Astrocyte of the cerebellum (primary cell): ENCODE data around the gene ARHGAP15.

Experiments
- DNase-seq: peaks from one replicate; pipeline ENCODE4 v3.0.0-alpha.2; 2011; ENCODE audit warnings: low read depth
- H3K4me3 ChIP-seq: 2 replicates; pipeline ENCODE4 v1.5.1; 2011; ENCODE audit warnings: mild to moderate bottlenecking, low read depth, low read length, moderate library complexity
- in situ Hi-C: cut with HindIII; loops from 2 replicates; pipeline ENCODE4 v1.10.0; 2017; ENCODE audit warnings: low sequenced_read_pairs
- TF ChIP-seq, protein P1 (sequence below): IDR thresholded peaks from 2 replicates; pipeline ENCODE4 v1.5.1; 2012; ENCODE audit warnings: low read length, low read depth, moderate library complexity, mild to moderate bottlenecking; ENCODE audit errors: missing control alignments

Gene ARHGAP15

DNA sequence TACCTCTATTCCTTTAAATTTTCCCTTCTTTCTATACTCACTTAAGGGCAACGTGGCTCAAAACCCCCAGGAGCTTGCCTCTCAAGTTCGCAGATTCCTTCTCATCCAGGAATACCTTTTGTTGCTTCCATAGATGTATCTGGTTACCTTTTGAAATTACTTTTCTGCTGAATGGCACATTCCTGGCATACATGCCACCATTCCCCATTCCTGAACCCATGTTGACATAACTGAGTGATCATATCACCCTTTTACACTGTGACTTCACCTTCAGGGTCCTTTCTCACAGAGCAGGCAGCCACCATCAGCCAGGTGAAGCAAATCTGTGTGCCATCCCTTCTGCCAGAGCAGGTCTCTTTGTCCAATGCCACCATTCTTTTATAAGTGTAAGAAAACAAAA, 615.8 kb downstream of the ARHGAP15 start:
- TF ChIP-seq, protein P1, sequence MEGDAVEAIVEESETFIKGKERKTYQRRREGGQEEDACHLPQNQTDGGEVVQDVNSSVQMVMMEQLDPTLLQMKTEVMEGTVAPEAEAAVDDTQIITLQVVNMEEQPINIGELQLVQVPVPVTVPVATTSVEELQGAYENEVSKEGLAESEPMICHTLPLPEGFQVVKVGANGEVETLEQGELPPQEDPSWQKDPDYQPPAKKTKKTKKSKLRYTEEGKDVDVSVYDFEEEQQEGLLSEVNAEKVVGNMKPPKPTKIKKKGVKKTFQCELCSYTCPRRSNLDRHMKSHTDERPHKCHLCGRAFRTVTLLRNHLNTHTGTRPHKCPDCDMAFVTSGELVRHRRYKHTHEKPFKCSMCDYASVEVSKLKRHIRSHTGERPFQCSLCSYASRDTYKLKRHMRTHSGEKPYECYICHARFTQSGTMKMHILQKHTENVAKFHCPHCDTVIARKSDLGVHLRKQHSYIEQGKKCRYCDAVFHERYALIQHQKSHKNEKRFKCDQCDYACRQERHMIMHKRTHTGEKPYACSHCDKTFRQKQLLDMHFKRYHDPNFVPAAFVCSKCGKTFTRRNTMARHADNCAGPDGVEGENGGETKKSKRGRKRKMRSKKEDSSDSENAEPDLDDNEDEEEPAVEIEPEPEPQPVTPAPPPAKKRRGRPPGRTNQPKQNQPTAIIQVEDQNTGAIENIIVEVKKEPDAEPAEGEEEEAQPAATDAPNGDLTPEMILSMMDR, result no peak
- in situ Hi-C loops, result no loop called here
- no peak overlapping the region for H3K4me3 ChIP-seq
- DNase-seq, result no peak

DNA sequence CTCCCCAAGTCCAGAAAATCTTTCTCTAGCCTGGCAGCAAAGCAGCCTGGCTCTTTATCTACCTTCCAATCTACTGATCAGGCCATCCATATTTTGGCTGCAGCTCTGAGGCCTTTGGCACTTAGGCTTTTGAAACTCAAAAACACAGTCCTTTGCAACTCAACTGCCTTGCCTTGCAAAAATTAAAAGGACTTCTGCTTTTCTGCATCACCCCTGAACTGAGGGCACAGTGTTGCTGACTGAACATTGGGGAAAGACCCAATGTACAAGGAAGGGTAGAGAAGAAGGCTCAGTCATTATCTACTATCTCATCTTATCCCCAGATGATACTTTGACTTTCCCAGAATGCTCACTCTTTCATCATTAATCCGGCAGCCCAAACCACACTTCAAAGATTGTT, 625.5 kb downstream of the ARHGAP15 start:
- in situ Hi-C loops, result no loop called here
- TF ChIP-seq, protein P1, result no peak
- no peak overlapping the region for H3K4me3 ChIP-seq
- DNase-seq, result no peak

DNA sequence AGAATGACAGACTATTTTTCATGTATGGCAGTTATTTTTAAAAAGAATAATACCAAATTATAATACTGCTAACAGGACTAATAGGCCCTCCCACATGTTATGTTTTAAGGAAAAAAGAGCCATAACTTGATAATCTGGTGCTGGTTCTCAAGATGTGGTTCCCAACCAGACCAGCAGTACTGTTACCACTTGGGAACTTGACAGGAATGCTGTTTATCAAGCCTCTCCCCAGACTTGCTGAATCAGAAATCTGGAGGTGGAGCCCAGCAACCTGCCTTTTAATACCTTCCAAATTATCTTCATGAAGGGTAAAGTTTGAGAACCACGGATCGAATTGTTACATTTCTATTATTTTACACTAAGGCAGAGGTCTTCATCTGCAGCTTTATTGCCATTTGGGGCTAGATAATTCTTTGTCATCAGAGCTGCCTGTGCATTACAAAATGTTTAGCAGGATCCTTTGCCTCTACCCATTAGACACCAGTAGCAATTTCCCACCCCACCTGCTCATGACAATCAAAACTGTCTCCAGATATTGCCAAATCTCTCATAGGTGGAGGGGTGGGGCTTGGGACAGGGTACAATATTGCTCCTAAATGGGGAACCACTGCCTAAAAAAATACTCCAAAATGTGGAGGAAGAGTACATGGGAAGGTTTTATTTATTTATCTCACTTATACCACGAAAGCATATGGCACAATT, 629.6 kb downstream of the ARHGAP15 start:
- H3K4me3 ChIP-seq, result no peak overlapping the region
- TF ChIP-seq, protein P1, result no peak
- DNase-seq, result no peak
- in situ Hi-C loops, result no loop called here

DNA sequence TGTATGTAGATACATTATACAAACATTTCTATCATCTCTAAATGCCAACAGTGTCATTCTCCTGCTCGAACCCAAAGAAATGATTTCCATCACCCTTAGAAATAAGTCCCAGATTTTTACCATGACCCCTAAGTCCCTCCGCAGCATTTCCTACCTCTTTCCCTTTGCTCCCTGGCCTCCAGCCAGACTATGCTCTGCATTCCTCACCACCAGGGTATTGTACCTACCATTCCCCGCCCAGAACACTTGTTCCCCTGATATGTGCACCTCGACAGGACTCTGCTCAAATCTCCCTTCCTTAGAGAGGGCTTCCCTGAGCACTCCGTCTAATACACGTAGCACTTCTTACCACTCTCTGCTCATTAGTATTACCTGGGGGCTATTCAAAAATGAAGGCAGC, 630.2 kb downstream of the ARHGAP15 start:
- no peak for DNase-seq
- TF ChIP-seq, protein P1, result no peak

DNA sequence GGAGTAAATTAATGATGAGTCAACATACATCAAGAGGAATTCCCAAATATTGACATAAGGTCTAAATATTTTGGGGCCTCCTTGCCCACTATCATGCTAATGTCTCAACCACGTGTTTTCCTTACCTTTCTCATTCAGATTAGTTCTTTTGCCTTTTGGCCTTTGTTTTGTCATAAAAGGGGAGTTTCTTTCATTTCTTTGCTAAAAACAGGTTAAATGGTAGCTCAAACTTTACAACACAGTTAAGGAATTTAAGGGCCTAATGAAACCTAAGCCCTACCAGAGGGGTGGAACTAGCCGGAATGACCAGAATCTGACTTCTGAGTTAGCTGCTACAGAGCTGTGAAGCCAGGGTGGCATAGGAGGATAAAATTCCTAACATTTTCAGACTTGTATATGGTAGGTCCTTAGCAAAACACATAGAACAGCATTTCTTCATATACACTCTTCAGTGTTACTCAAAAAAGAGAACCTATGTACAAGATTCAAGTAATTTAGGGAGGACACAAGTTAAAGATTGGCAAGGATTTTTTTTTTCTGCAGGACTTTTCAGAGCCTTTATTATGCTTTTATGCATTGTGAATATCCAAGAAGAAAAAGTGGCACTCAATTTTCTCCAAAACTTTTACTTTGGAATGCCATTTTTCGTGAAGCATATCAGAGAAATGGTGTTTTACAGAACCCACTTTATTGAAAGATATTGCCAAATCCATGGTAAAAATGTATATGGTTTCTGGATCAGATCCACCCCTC, 633.1 kb downstream of the ARHGAP15 start:
- TF ChIP-seq, protein P1, result no peak
- no peak for DNase-seq
- H3K4me3 ChIP-seq, result no peak overlapping the region
- in situ Hi-C loops, result no loop called here

More for the DNA sequence above, 630.2 kb downstream of the ARHGAP15 start:
- in situ Hi-C loops, result no loop called here
- no peak overlapping the region for H3K4me3 ChIP-seq

DNA sequence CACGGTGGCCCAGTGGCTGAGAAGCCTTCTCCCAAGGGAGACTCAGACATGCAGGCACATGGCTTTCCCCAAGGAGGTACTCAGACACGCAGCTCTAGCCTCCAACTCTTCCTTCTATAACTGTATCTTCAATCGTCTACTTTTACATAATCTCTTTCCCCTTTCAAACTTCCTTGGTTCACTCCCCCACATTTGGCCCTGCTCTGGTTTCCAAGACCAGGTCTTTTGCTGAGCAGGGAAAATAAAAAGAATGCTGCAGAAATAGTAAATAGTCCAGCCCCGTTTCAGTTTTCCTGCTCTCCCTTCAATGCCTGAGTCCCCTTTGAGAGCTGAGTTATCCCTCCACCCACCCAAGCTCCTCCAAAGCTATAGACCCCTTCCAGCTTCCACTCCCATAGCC, 635.0 kb downstream of the ARHGAP15 start:
- no peak for DNase-seq
- no peak overlapping the region for H3K4me3 ChIP-seq
- TF ChIP-seq, protein P1, result no peak
- in situ Hi-C loops, result no loop called here
